ENCODE measurements around the gene MAGED4.
"Not testable (repeated sequence)": the region's sequence is repeated elsewhere in the genome, so short reads cannot be mapped to it uniquely, and the experiment has no call there.

Gene MAGED4

GRCh38 chrX:52184440-52185077, at the start of gene MAGED4:
Gene MAGED4, plus strand, starts transcription at chrX:52184888. Its CDS starts 1,035 bp downstream, at chrX:52185923.
- DNase-seq (ENCODE audit: low read depth in 3 of 3, low spot score in 1 of 3): not testable (repeated sequence)

- no peak for DNase-seq (ENCODE audit: low read depth in 3 of 3, low spot score in 1 of 3)
These were observed 45.7 kb upstream of the MAGED4 start for GRCh38 chrX:52138830-52139544.

GRCh38 chrX:52139545-52139895, 45.2 kb upstream of the MAGED4 start:
- no peak for DNase-seq (ENCODE audit: low read depth in 3 of 3, low spot score in 1 of 3)

- DNase-seq (ENCODE audit: low read depth in 3 of 3, low spot score in 1 of 3): no peak
These were observed 44.7 kb upstream of the MAGED4 start for GRCh38 chrX:52140020-52140419.

GRCh38 chrX:52150667-52151066, 34.0 kb upstream of the MAGED4 start:
- not testable (repeated sequence) for DNase-seq (ENCODE audit: low read depth in 3 of 3, low spot score in 1 of 3)

- not testable (repeated sequence) for DNase-seq (ENCODE audit: low read depth in 3 of 3, low spot score in 1 of 3)
These were observed 24.5 kb upstream of the MAGED4 start for GRCh38 chrX:52160140-52160539.

- no peak for DNase-seq (ENCODE audit: low read depth in 3 of 3, low spot score in 1 of 3)
These were observed 17.8 kb upstream of the MAGED4 start for GRCh38 chrX:52166840-52167239.

GRCh38 chrX:52171055-52171454, 13.6 kb upstream of the MAGED4 start:
- not testable (repeated sequence) for DNase-seq (ENCODE audit: low read depth in 3 of 3, low spot score in 1 of 3)

GRCh38 chrX:52185078-52185453, 378 bp downstream of the MAGED4 start:
- not testable (repeated sequence) for DNase-seq (ENCODE audit: low read depth in 3 of 3, low spot score in 1 of 3)

GRCh38 chrX:52211405-52211804, 26.7 kb downstream of the MAGED4 start:
- not testable (repeated sequence) for DNase-seq (ENCODE audit: low read depth in 3 of 3, low spot score in 1 of 3)

- DNase-seq (ENCODE audit: low read depth in 3 of 3, low spot score in 1 of 3): no peak
These were observed 28.6 kb downstream of the MAGED4 start for GRCh38 chrX:52213276-52213675.

- no peak for DNase-seq (ENCODE audit: low read depth in 3 of 3, low spot score in 1 of 3)
These were observed 31.9 kb downstream of the MAGED4 start for GRCh38 chrX:52216541-52216940.

- no peak for DNase-seq (ENCODE audit: low read depth in 3 of 3, low spot score in 1 of 3)
These were observed 32.9 kb downstream of the MAGED4 start for GRCh38 chrX:52217494-52218160.

- no peak for DNase-seq (ENCODE audit: low read depth in 3 of 3, low spot score in 1 of 3)
These were observed 36.2 kb downstream of the MAGED4 start for GRCh38 chrX:52220936-52221335.
